ENCODE results near the gene PDZD2.

The PDZD2 gene

DNA sequence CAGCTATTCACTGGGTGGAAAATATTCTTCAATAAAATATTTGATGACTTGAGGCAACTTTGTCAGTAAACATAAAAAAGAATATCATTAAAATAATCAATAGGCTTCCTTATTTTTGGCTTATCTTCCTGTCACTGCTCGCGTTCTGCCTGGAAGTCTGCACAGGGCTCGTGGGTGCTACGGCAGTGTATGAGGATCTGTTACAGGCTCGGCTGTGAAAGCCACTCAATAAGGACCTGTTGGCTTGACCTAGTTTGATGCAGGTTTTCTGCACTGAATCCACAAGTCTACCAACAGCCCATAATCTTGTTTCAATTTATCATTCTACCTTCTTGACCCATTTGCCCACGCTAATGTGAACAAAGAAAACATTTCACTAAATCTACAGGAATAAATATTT is 97.2 kb downstream of the PDZD2 start:
- Histone ChIP-seq H3K9me2 (replicated peaks; ENCODE audit: insufficient read depth, low read length) (no peaks in the 10 kb centered on the region), H3K4me3 (ENCODE audit: low read length) (no peak overlapping the region), H3K4me1 (ENCODE audit: low read length) (no peaks in the 10 kb centered on the region), H3K9me3 (replicated peaks; ENCODE audit: insufficient read depth, low read length) (no peaks in the 10 kb centered on the region), H3K9ac (ENCODE audit: low read length) (no peak overlapping the region), H3K27me3 (replicated peaks; ENCODE audit: insufficient read depth, low read length) (no peaks in the 10 kb centered on the region), H3K79me2 (ENCODE audit: low read length) (no peaks in the 10 kb centered on the region), H3F3A (ENCODE audit: insufficient read depth, low read length) (no peaks in the 10 kb centered on the region), H2AFZ (ENCODE audit: low read length) (no peak overlapping the region), H3K27ac (ENCODE audit: low read length) (no peak overlapping the region), H3K4me2 (ENCODE audit: low read depth, low read length) (no peak overlapping the region), H4K20me1 (ENCODE audit: insufficient read depth, low read length) (no peaks in the 10 kb centered on the region), H3K36me3 (replicated peaks; ENCODE audit: insufficient read depth, low read length) (no peaks in the 10 kb centered on the region)
- TF ChIP-seq EZH2 (optimal IDR thresholded peaks at IDR 0.05; ENCODE audit: low read depth, low read length): no peak
- TF ChIP-seq, protein P1, sequence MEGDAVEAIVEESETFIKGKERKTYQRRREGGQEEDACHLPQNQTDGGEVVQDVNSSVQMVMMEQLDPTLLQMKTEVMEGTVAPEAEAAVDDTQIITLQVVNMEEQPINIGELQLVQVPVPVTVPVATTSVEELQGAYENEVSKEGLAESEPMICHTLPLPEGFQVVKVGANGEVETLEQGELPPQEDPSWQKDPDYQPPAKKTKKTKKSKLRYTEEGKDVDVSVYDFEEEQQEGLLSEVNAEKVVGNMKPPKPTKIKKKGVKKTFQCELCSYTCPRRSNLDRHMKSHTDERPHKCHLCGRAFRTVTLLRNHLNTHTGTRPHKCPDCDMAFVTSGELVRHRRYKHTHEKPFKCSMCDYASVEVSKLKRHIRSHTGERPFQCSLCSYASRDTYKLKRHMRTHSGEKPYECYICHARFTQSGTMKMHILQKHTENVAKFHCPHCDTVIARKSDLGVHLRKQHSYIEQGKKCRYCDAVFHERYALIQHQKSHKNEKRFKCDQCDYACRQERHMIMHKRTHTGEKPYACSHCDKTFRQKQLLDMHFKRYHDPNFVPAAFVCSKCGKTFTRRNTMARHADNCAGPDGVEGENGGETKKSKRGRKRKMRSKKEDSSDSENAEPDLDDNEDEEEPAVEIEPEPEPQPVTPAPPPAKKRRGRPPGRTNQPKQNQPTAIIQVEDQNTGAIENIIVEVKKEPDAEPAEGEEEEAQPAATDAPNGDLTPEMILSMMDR (IDR thresholded peaks at IDR 0.05; ENCODE audit: low read length): no peak
- no peak for TF ChIP-seq EZH2phosphoT487 (IDR thresholded peaks at IDR 0.05; ENCODE audit: low read length)
- DNase-seq: no peak

- H3K9me2 ChIP-seq (replicated peaks; ENCODE audit: insufficient read depth, low read length): no peaks in the 10 kb centered on the region
- no peak overlapping the region for H3K4me3 ChIP-seq (ENCODE audit: low read length)
- H2AFZ ChIP-seq (ENCODE audit: low read length): no peak overlapping the region
- no peaks in the 10 kb centered on the region for H3K9me3 ChIP-seq (replicated peaks; ENCODE audit: insufficient read depth, low read length)
- no peaks in the 10 kb centered on the region for H3K27me3 ChIP-seq (replicated peaks; ENCODE audit: insufficient read depth, low read length)
- TF ChIP-seq, protein P1 (IDR thresholded peaks at IDR 0.05; ENCODE audit: low read length): no peak
- no peak for TF ChIP-seq EZH2 (optimal IDR thresholded peaks at IDR 0.05; ENCODE audit: low read depth, low read length)
- no peak for TF ChIP-seq EZH2phosphoT487 (IDR thresholded peaks at IDR 0.05; ENCODE audit: low read length)
- H4K20me1 ChIP-seq (ENCODE audit: insufficient read depth, low read length): no peaks in the 10 kb centered on the region
- H3K9ac ChIP-seq (ENCODE audit: low read length): no peak overlapping the region
- H3K27ac ChIP-seq (ENCODE audit: low read length): no peak overlapping the region
- no peaks in the 10 kb centered on the region for H3K79me2 ChIP-seq (ENCODE audit: low read length)
- DNase-seq: no peak
- H3K36me3 ChIP-seq (replicated peaks; ENCODE audit: insufficient read depth, low read length): no peaks in the 10 kb centered on the region
- H3K4me1 ChIP-seq (ENCODE audit: low read length): no peaks in the 10 kb centered on the region
- H3F3A ChIP-seq (ENCODE audit: insufficient read depth, low read length): no peaks in the 10 kb centered on the region
- H3K4me2 ChIP-seq (ENCODE audit: low read depth, low read length): no peak overlapping the region
Measured at GRCh38 chr5:31738199-31738598, 99.3 kb downstream of the PDZD2 start.

GRCh38 chr5:31741496-31741895 is 102.6 kb downstream of the PDZD2 start:
- no peaks in the 10 kb centered on the region for H3K4me1 ChIP-seq (ENCODE audit: low read length)
- no peak overlapping the region for H3K4me2 ChIP-seq (ENCODE audit: low read depth, low read length)
- H3K9me3 ChIP-seq (replicated peaks; ENCODE audit: insufficient read depth, low read length): no peaks in the 10 kb centered on the region
- no peaks in the 10 kb centered on the region for H3K27me3 ChIP-seq (replicated peaks; ENCODE audit: insufficient read depth, low read length)
- no peak for TF ChIP-seq EZH2phosphoT487 (IDR thresholded peaks at IDR 0.05; ENCODE audit: low read length)
- TF ChIP-seq, protein P1 (IDR thresholded peaks at IDR 0.05; ENCODE audit: low read length): no peak
- no peak for TF ChIP-seq EZH2 (optimal IDR thresholded peaks at IDR 0.05; ENCODE audit: low read depth, low read length)
- H3K9me2 ChIP-seq (replicated peaks; ENCODE audit: insufficient read depth, low read length): no peaks in the 10 kb centered on the region
- no peak overlapping the region for H2AFZ ChIP-seq (ENCODE audit: low read length)
- H3F3A ChIP-seq (ENCODE audit: insufficient read depth, low read length): no peaks in the 10 kb centered on the region
- no peaks in the 10 kb centered on the region for H4K20me1 ChIP-seq (ENCODE audit: insufficient read depth, low read length)
- no peak overlapping the region for H3K9ac ChIP-seq (ENCODE audit: low read length)
- no peaks in the 10 kb centered on the region for H3K36me3 ChIP-seq (replicated peaks; ENCODE audit: insufficient read depth, low read length)
- no peaks in the 10 kb centered on the region for H3K79me2 ChIP-seq (ENCODE audit: low read length)
- no peak for DNase-seq
- no peak overlapping the region for H3K4me3 ChIP-seq (ENCODE audit: low read length)
- no peak overlapping the region for H3K27ac ChIP-seq (ENCODE audit: low read length)

Data from MM.1S (cell line).